Measurements from ENCODE around the gene CDC42EP3.

CDC42EP3 gene

DNA sequence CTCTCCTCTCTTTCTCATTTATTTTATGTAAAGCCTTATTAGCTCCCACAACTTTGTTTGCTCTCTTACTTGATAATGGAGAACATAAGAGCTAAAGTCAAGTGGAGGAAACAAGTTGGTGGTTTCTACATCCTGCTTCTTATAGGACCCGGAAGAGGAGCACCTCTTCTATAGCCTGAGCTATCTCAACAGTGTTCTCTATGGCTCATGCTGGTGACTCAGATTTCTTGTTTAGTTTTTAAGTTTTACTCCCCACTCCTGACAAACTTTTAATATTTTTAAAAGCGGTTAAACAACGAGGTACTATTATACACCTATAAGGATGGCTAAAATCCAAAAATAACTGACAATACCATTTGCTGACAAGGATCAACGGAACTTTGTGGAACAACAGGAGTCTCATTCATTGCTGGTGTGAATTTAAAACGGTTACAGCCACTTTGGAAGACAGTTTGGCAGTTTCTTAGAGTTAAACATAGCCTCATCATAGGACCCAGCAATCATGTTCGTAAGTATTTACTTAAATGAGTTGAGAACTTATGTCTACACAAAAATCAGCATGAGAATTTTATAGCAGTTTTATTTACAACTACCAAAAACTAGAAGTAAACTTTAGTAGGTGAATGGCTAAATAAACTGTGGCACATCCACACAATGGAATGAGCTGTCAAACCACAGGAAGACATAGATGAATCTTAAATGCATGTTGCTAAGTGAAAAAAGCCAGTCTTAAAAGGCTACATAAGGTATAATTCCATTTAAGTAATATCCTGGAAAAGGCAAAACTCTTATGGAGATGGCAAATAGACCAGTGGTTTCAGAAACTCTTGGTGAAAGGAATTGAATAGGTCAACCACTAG lies 12.7 kb upstream of the CDC42EP3 start:
- no peak for DNase-seq (ENCODE audit: low spot score)

DNA sequence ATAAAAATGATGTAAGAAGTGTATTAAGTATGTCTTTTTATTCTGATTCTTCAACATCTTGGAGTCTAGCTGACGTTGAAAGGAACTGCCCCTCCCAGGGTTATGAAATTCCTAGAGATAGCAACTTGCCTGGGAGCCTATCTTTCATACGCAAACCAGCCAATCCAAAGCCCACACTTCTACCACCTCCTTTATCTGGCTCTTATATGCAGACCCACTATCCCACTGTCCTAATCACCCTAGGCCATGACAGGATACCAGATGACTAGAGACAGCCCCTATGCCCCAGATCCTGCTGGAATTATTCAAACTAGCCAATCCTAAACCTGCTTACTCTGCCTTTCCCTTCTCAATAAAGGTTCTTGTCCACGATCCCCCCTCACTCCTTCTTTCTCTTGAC lies 11.8 kb upstream of the CDC42EP3 start:
- no peak for DNase-seq (ENCODE audit: low spot score)

DNA sequence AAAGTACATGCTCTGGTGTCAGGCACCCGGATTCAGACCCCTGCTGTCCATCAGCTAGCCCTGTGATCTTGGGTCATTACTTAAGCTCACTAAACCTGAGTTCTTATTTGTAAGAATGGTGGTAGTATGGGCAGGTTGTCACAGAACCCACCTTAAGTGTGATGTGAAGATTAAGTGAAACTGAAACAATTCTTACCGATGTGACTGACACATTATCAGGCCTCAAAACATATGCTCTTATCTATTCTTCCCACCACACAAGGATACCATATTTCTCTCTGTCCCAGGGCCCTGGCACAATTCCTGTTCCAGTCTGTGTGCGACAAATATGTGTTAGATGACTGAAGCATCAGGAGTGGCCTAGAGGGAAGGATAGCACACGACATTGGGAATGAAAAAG lies 11.0 kb upstream of the CDC42EP3 start:
- DNase-seq (ENCODE audit: low spot score), result no peak

DNA sequence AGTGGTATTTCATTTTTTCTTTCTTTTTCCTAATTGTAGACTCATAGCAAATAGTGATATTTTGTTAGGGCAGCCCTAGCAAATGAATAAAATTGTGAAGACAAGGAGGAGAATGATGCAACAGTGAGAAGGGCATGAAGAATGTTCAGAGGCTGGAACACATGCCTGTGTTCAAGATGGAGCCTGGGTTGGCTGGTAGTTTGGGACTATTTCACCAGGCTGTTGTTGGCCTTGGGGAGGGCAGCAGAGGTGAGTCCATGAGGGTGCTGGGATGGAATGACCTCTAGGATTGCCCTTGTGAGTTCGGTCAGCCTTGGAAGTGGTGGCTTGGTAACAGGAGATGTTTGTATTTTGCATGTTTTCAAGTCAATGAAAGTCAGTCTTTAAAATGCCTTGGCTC lies 10.1 kb upstream of the CDC42EP3 start:
- DNase-seq (ENCODE audit: low spot score), result no peak

DNA sequence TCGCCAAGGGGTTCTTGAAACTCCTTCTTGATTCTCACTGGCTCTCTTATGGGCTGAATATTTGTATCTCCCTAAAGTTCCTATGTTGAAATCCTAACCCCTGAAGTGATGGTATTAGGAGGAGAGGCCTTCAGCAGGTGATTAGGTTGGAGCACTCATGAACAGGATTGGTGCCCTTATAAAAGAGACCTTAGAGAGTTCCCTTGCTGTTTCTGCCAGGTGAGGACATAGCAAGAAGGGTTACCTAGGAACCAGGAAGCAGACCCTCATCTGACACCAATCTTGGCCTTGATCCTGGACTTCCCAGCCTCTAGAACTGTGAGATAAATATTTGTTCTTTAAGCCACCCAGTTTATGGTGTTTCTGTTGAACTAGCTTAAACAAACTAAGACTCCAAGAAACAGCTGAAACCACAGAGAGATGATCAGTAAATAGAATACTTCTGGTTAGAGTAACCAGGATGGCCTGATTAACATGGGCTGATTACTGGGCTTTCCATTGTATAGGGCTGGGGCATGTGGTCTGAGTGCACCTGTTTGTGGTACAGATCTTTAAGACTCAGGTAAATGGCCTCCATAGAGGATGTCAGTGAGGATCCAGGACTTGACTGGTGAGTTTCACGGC lies 7.7 kb upstream of the CDC42EP3 start:
- no peak for DNase-seq (ENCODE audit: low spot score)

DNA sequence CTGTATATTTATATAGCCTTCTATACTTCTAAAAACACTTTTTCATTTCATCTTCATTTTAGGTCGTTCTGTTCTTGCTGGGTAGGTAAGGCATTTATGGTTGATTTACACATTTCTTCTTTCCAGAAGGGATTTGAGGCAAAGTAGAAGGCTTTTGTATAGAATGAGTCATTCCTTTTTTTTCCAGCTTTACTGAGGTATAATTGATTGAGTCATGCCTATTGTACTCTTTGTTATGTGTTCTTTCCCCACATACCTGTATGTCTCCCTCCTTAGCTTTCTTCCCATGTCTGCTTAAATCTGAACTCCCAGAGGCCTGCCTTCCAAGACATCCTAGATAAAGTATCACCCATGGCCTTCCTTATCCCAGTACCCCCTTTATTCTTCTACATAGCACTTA lies 4.8 kb upstream of the CDC42EP3 start:
- DNase-seq (ENCODE audit: low spot score), result no peak

DNA sequence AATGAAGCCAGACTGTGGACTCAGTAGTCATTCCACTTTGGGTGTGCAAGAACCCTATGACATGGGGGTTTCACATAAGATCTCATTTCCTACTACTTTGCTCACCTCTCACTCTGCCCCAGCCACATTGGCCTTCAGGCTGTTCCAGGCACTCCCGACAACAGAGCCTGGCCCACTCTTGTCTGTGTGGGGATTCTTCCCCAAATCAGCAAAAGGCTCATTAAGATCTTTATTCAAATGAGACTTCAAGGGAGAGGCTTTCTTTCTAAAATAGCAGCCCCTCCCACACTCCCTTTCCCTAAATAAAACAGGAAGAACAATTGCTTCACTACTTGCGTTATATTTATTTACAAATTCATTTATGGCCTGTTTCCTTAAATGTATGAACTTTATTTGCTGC lies 3.5 kb upstream of the CDC42EP3 start:
- DNase-seq (ENCODE audit: low spot score), result no peak

DNA sequence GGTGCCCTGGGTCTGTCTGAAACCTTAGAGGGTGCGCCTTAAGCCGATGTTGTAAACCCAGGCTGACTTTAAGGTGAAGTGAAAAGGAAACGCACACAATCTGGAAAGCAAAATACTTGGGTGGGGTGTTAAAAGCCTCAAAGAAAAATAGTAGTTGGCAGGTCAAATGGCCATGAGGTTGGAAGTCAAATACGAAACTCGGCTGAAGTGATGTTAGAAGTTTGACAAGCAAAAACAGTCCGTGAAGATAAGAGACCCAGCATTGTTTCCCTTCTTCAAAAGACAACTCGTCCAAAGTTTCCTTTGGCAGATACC lies 1.4 kb upstream of the CDC42EP3 start:
- DNase-seq (ENCODE audit: low spot score), result no peak

DNA sequence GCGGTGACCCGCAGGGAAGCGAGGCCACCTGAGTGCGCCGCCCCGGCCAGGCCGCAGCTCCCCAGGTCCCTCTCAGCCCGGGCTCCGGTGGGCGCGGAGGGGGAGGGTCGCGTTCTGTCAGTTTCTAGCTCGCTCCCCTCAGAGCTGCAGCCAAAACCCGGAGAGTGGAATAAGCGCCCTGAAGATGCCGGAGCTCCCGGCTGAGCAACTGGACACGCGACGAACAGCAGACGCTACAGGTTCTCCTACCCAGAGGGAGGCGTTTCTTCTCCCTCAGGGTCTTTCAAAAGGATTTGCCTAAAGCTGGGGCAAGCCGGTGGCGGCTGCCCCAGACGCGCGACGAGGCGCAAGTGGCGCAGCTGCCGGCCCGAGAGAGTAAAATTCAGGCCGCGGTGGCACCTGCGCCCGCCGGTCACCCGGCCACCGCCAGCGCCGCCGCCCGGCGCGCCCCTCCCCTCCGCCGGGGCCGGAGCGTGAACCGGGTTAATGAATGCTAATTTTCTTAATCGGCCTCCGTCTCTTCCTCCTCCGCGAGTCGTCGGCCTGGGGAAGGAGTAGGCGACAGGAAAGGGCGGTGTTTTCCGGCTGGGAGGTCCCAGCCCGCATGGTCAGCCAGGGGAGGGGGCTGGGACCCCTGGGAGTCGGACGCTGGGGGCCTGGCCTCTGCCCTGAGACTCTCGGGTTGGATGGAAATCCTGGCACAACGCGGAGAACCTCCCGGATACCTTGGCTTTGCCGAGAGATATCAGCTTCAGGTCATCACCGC lies 845 bp upstream of the CDC42EP3 start:
- peak; percentile 88 for DNase-seq (ENCODE audit: low spot score)

DNA sequence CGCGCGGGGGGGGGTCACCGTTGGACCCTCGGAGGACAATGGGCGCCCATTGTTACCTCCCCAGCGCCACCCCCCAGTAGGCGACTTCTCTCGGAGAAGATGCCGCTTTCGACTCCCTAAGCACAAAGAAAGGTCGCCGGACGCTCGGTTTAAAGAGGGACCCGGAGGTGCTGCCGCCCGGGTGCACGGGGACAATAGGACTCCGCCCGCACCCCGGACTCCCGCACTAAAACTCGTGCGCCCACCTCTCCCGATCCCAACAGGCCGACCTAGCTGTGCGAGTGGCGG lies 318 bp upstream of the CDC42EP3 start:
- no peak for DNase-seq (ENCODE audit: low spot score)

DNA sequence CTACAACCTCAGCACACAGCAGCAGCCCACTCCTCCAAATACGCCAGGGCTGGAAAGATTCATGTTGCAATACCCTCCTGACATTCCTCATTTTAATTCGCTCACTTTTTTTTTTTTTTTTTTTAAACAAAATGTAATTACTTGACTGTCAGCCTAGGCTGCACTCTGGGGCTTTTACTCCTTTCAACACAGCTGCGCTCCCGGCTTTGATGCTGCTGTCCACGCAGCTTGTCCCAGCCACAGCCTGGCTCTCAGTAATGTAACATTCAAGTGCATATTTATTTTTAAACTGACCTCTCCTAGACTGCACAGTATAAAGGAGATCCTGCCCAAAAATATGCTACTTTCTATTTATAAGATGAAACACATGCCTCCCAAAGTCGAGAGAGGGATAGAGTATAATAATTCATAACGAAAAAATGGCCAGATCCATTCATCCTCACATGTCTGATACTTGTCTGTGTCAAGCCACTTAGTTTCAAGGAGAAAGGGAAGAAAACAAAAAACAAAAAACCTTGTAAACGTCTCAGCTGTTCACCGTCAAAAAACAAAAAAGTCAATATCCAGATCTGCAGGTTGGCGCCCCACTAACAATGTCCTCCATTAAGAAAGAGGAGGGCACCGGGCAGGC lies 949 bp downstream of the CDC42EP3 start:
- DNase-seq (ENCODE audit: low spot score), result no peak

DNA sequence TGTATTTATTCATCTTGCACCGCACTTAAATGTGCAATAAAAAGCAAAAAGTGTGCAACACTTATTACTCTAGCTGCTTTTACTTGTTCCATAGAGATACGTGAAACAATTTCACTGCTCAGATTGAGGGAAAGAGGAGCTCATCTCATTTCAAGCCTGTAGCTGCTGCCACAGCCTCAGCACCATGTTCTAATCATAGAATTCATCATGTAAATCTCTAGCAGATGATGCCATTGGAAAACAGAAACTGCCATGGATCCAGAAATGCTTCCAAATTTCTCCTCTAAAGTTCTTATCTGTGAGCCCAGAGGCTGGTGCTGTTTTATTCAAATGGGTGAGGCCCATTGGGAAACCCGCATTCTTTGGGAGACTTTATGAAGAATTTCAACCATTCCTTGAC lies 2.0 kb downstream of the CDC42EP3 start:
- DNase-seq (ENCODE audit: low spot score), result no peak

DNA sequence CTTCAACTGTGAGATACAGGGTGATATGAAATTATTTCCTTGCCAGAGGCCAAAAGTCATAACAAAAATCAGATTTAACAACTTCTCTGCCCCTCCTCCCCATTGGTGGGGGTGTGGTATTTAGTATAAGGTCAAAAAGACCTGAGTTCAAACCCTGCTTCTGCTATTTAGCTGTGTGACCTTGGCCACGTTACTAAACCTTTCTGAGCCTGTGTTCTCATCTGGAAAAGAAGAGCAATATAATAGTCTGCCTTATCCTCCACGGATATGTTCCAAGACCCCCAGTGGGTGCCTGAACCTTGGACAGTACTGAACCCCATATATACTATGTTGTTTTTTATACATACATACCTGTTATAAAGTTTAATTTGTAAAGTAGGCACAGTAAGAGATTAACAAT lies 3.7 kb downstream of the CDC42EP3 start:
- DNase-seq (ENCODE audit: low spot score), result no peak

DNA sequence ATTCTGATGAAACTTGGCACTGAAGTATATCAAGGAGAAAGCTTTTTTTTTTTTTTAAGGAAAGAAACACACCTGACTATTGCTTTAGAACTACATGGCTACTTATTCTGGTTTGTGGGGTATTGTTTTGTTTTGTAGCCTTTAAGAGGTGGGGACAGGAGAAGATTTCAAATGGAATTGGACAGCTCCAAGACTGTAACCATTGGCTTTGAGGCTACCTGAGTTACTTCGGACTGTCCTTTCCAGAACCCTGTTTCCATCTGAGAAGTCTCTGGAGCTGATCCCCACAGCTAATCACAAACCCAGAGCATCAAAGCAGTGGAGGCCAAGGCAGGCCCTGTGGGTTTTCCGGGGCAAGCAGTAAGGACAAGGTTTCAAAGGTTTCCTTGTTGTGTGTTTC lies 4.7 kb downstream of the CDC42EP3 start:
- no peak for DNase-seq (ENCODE audit: low spot score)

DNA sequence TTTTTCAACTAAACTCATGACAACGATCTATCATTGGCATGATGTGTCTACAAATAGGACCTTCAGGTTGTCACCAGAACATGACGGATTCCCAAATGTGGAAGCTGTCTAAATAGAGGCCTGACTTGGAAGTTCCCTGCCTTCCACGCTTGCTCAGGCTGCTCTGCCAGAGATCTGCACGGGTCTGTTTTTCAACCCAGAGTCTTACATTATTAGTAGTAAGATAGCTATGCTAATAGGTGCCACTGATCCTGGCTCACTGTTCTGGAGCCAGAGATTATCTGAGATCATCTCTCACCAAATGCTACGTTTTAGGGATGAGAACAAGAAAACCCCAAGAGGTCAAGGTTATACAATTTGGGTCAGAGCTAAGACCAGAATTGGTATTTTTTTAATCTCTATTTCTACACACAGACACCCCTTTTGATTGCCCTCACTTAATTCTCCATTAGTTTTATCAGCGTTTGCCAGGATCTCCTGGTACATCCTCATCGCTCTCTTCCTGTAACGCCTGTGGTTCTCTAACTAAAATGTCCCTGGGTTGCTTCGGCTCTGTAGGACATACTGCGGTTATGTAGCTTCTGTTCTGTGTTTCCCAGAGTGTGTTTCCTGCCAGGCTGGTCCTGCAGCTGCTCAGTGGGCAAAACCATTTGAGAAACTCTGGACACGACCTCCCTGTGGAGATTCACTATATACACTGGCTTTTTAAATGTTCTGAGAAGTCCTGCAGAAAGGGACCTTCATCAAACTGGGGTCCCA lies 5.7 kb downstream of the CDC42EP3 start:
- no peak for DNase-seq (ENCODE audit: low spot score)

DNA sequence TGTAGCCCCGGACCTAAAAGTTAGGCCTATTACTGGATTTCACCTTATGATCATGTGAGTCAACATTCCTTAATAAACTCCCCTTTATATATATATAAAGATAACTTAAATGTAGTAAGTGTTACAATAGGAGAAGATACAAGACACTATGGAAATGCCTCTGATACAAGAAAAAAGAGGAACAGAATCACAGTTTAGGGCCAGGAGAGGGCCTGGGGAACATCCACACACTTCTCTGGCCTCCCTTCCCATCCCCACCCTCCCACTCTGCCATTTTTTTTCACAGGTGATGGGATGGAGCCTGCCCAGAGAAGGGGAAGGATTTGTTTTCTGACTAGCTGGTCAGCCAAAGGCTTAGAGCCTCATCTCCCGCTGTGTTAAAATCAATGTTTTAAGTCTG lies 6.4 kb downstream of the CDC42EP3 start:
- DNase-seq (ENCODE audit: low spot score), result no peak

DNA sequence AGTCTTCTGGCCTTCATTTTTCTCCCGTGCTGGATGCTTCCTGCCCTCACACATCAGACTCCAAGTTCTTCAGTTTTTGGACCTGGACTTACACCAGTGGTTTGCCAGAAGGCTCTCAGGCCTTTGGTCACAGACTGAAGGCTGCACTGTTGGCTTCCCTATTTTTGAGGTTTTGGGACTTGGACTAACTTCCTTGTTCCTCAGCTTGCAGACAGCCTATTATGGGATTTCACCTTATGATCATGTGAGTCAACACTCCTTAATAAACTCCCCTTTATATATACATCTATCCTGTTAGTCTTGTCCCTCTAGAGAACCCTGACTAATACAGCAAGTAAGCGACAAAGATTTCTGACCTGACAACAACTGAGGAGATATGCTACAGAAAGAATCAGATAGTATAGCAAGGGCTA lies 7.2 kb downstream of the CDC42EP3 start:
- DNase-seq (ENCODE audit: low spot score), result no peak

DNA sequence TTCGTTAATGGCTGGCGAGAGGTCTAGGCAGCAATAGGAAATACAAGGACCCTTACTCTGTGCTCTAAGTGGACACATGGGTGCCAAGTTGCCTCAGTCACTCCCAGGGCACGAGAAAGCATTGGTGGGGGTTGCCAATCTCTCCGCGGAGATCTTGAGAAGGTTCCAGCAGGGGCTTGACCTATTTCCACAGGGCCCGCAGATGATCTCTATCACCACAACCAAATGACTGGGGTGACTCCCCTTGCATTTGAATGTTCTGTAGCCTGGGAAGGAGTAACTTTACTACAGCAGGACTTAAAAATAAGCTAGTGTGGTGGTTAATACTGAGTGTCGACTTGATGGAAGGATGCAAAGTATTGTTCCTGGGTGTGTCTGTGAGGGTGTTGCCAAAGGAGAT lies 8.1 kb downstream of the CDC42EP3 start:
- DNase-seq (ENCODE audit: low spot score), result no peak

DNA sequence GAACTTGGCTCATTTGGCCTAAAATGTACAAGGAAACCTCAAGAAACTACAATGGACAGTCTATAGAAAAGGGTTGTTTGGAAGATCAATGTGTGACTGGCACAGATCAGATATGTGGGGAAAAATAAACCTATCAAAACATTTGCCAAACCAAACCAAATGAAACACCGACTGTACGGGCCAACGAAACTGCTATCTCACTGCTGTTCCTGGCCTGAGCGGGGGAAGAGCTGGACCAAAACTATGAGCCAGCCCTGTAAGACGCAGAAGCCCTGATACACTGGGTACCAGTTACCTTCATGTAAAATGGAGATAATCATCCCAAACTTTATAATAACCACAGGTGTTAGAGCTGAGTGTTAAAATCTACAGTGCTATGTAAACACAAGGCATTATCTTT lies 11.7 kb downstream of the CDC42EP3 start:
- DNase-seq (ENCODE audit: low spot score), result no peak

DNA sequence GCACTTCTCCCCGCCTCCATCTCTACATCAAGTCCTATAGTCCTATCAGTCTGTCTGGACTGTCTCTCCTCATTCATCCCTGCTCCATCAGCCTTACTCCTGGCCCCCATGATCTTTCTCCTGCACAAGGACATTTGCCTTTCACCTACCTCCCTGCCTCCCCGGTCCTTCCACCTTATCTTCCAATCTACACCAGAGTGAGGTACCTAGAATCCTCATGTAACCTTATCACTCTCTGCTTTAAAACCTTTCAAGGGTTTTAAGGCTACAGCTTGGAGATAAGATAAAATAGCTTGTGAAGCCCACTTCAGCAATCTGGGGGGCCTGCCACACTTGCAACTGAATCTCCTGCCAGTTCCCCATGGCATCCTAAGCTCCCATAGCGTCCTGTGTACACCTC lies 12.8 kb downstream of the CDC42EP3 start:
- no peak for DNase-seq (ENCODE audit: low spot score)

DNA sequence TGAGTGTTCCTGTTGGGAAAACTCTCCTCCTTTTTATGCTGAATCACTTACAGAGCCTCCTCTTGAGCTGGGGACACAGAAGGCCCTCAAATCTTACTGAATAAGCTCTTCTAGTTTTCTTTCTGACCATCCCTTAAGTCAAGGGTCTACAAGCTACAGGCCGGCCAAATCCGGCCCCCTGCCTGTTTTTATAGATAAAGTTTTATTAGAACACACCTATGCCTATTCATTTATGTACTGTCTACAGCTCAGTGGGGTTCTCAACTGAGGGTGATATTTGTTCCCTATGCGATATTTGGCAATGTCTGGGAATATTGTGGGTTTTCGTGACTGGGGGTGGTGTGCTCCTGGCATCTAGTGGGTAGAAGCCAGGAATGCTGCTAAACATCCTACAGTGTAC lies 14.0 kb downstream of the CDC42EP3 start:
- DNase-seq (ENCODE audit: low spot score), result no peak

All from germinal center (tissue), 1 donor.